22Rv1 (cell line): ENCODE measurements around the gene PALLD.

ENCODE experiments used
- H3K27ac ChIP-seq: fragments of 450-650 bp; 2 replicates; pipeline ENCODE4 v1.5.1; 2017
- CTCF ChIP-seq: fragments of 450-650 bp; IDR thresholded peaks from 2 replicates; pipeline ENCODE4 v1.5.1; 2017; ENCODE audit warnings: mild to moderate bottlenecking
- ZFX ChIP-seq: fragments of 450-650 bp; IDR thresholded peaks from 2 replicates; pipeline ENCODE4 v1.6.1; 2017; ENCODE audit warnings: antibody characterized with exemption, borderline replicate concordance

PALLD gene

DNA sequence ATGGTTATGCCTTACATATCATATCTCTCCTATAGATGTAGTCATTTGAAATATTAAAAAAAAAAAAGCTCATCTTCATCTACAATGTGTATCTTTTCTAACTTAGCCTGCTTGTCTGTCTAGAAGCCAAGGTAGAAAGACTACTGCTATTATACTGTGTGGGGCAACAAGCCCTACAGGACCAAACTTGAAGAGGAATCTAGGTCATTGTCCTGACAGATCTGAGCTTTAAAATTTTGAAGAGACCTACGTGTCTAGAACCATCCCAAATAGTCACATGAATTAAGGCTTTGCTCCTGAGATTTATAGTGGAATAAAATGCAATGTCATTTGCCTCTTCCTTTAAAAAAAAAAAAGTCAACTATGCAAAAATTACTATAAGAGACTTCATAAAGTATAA lies 95.8 kb downstream of the PALLD start:
- no peak overlapping the region for H3K27ac ChIP-seq
- TF ChIP-seq CTCF (no peak), ZFX (no peak)

- no peak for TF ChIP-seq CTCF
- TF ChIP-seq ZFX: no peak
- no peak overlapping the region for H3K27ac ChIP-seq
Observed at GRCh38 chr4:168593399-168593798, 96.5 kb downstream of the PALLD start.

GRCh38 chr4:168594121-168594520 lies 97.3 kb downstream of the PALLD start:
- no peak overlapping the region for H3K27ac ChIP-seq
- TF ChIP-seq CTCF: no peak

DNA sequence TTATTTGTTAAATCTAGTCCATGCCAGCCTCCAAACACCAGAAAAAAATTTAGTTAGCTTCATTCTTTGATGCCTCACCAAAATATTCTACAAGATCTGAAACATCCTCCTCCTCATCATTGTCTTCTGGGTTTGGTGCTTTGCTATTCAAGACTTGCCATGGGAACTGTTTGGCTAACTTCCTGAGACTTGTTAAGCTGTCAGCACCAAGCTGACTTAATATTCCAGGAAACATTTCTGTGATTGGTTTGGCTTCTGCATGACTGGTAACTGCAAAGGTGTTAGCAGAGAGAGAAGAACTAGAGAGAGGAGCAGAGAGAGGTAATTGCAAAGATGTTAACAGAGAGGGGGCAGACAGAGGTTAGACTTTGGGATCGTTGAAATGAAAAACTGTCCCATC lies 101.3 kb downstream of the PALLD start:
- no peak overlapping the region for H3K27ac ChIP-seq
- TF ChIP-seq CTCF (no peak), ZFX (no peak)

GRCh38 chr4:168600796-168601583 lies 104.1 kb downstream of the PALLD start:
- TF ChIP-seq ZFX (no peak), CTCF (no peak)
- H3K27ac ChIP-seq: no peak overlapping the region

GRCh38 chr4:168601899-168602298 lies 105.0 kb downstream of the PALLD start:
- no peak overlapping the region for H3K27ac ChIP-seq
- no peak for TF ChIP-seq CTCF
- TF ChIP-seq ZFX: no peak

- TF ChIP-seq ZFX (no peak), CTCF (no peak)
Observed at GRCh38 chr4:168604496-168605373, 107.9 kb downstream of the PALLD start.

More at GRCh38 chr4:168604496-168605373, 107.9 kb downstream of the PALLD start:
- H3K27ac ChIP-seq: no peak overlapping the region
